Mesendoderm (in vitro differentiated cells): ENCODE results near the gene NIPBL.

Source experiments
- DNase-seq: peaks from one replicate; pipeline ENCODE4 v3.0.0; 2013
- H2AK5ac ChIP-seq: 2 replicates; pipeline ENCODE4 v1.6.1; 2013; ENCODE audit warnings: low read length, inconsistent platforms
- H2BK120ac ChIP-seq: 2 replicates; pipeline ENCODE4 v1.6.1; 2013; ENCODE audit warnings: low read depth, mild to moderate bottlenecking, low read length, moderate library complexity, mixed read lengths
- H2BK15ac ChIP-seq: replicated peaks from 2 replicates; pipeline ENCODE4 v1.6.1; 2013; ENCODE audit warnings: low read depth, mild to moderate bottlenecking, moderate library complexity
- H2BK5ac ChIP-seq: 2 replicates; pipeline ENCODE4 v1.6.1; 2013; ENCODE audit warnings: low read length, inconsistent platforms
- H3K18ac ChIP-seq: 2 replicates; pipeline ENCODE4 v1.6.1; 2013; ENCODE audit warnings: mild to moderate bottlenecking, low read length, mixed read lengths
- H3K23ac ChIP-seq: one replicate; pipeline ENCODE4 v1.6.1; 2013; ENCODE audit warnings: low read length
- H3K27ac ChIP-seq: 2 replicates; pipeline ENCODE4 v1.5.1; 2013; ENCODE audit warnings: low read depth, mild to moderate bottlenecking, inconsistent platforms, low read length, moderate library complexity
- H3K27me3 ChIP-seq: 2 replicates; pipeline ENCODE4 v1.6.1; 2013; ENCODE audit warnings: low read length, control low read depth, mild to moderate bottlenecking, inconsistent platforms; ENCODE audit not compliant: insufficient read depth, poor library complexity
- H3K36me3 ChIP-seq: 2 replicates; pipeline ENCODE4 v1.6.1; 2013; ENCODE audit warnings: low read length, inconsistent platforms; ENCODE audit not compliant: control insufficient read depth, insufficient read depth
- H3K4ac ChIP-seq: one replicate; pipeline ENCODE4 v1.6.1; 2013; ENCODE audit warnings: low read depth, mild to moderate bottlenecking, low read length, moderate library complexity
- H3K4me1 ChIP-seq: 2 replicates; pipeline ENCODE4 v1.6.1; 2013; ENCODE audit warnings: low read depth, low read length, inconsistent platforms; ENCODE audit not compliant: control insufficient read depth
- H3K4me2 ChIP-seq: 2 replicates; pipeline ENCODE4 v1.6.1; 2013; ENCODE audit warnings: low read length
- H3K4me3 ChIP-seq: 2 replicates; pipeline ENCODE4 v1.5.1; 2013; ENCODE audit warnings: mild to moderate bottlenecking, low read length
- H3K56ac ChIP-seq: one replicate; pipeline ENCODE4 v1.6.1; 2013; ENCODE audit warnings: low read length
- H3K79me1 ChIP-seq: 2 replicates; pipeline ENCODE4 v1.6.1; 2013; ENCODE audit warnings: low read length, inconsistent platforms
- H3K79me2 ChIP-seq: 2 replicates; pipeline ENCODE4 v1.6.1; 2013; ENCODE audit warnings: mild to moderate bottlenecking, low read length; ENCODE audit not compliant: control insufficient read depth, insufficient read depth
- H3K9ac ChIP-seq: 2 replicates; pipeline ENCODE4 v1.6.1; 2013; ENCODE audit warnings: low read length, inconsistent platforms
- H4K5ac ChIP-seq: one replicate; pipeline ENCODE4 v1.6.1; 2013; ENCODE audit warnings: low read length
- H4K8ac ChIP-seq: one replicate; pipeline ENCODE4 v1.6.1; 2013; ENCODE audit warnings: low read depth, mild to moderate bottlenecking, control low read depth, low read length, moderate library complexity
- WGBS: extraction: QIAGEN DNeasy Blood & Tissue Kit; methylation state at CpG from one replicate; pipeline ENCODE4 v1.1.7; 2013; ENCODE audit warnings: low lambda C conversion rate, missing lambda C conversion rate; ENCODE audit not compliant: insufficient coverage; ENCODE audit errors: extremely low coverage; 5-methylcytosine and 5-hydroxymethylcytosine counted together

The NIPBL gene

DNA sequence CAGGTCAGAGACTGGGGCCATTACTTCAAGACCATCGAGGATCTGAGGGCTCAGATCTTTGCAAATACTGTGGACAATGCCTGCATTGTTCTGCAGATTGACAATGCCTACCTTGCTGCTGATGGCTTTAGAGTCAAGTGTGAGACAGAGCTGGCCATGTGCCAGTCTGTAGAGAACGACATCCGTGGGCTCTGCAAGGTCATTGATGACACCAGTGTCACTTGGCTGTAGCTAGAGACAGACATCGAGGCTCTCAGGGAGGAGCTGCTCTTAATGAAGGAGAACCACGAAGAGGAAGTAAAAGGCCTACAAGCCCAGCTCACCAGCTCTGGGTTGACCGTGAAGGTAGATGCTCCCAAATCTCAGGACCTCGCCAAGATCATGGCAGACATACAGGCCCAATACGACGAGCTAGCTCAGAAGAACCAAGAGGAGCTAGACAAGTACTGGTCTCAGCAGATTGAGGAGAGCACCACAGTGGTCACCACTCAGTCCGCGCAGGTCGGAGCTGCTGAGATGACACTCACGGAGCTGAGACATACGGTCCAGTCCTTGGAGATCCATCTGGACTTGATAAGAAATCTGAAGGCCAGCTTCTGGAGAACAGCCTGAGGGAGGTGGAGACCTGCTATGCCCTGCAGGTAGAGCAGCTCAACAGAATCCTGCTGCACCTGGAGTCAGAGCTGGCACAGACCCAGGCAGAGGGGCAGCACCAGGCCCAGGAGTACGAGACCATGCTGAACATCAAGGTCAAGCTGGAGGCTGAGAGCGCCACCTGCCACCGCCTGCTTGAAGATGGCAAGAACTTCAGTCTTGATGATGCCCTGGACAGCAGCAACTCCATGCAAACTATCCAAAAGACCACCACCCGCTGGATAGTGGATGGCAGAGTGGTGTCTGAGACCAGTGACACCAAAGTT is 9.3 kb downstream of the NIPBL start:
- Histone ChIP-seq H4K5ac (no peak overlapping the region), H3K4me1 (no peaks in the 10 kb centered on the region)
- DNase-seq, result no peak

DNA sequence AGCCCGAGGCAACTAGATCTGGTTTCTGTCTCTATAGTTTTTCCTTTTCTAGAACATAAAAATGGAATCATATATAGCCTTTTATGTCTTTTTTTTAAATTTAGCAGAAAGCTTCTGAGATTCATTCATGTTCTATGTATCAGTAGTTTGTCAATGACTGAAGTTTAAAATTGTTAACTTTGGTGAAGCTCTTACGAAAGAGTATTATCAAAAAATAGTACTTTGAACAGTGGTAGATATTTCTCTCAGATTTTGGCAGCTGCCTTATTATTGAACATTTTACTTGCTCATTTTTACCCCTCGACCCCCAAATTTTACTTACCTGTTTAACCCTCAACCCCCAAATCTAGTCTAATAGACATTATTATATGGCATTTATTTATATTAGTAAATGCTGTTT is 10.2 kb downstream of the NIPBL start:
- H2BK5ac ChIP-seq, result no peak overlapping the region
- H4K5ac ChIP-seq, result no peak overlapping the region
- no peak overlapping the region for H2BK15ac ChIP-seq
- no peak overlapping the region for H3K9ac ChIP-seq
- no peaks in the 10 kb centered on the region for H3K27me3 ChIP-seq
- no peak overlapping the region for H2BK120ac ChIP-seq
- H4K8ac ChIP-seq, result no peak overlapping the region
- H3K79me2 ChIP-seq, result peaks cover 52% of the 10 kb centered on the region
- no peaks in the 10 kb centered on the region for H3K4me1 ChIP-seq
- no peak overlapping the region for H3K18ac ChIP-seq
- H3K4ac ChIP-seq, result no peak overlapping the region
- no peak for DNase-seq
- H3K4me2 ChIP-seq, result no peak overlapping the region
- no peaks in the 10 kb centered on the region for H3K36me3 ChIP-seq
- H2AK5ac ChIP-seq, result no peak overlapping the region
- no peak overlapping the region for H3K4me3 ChIP-seq
- peaks cover 11% of the 10 kb centered on the region for H3K79me1 ChIP-seq
- H3K27ac ChIP-seq, result no peak overlapping the region
- no CpG with 5 or more reads among the region's 3 CpGs for WGBS
- H3K56ac ChIP-seq, result no peak overlapping the region
- no peak overlapping the region for H3K23ac ChIP-seq

More for the DNA sequence above, 9.3 kb downstream of the NIPBL start:
- Histone ChIP-seq H3K79me1 (peaks cover 9% of the 10 kb centered on the region), H3K36me3 (no peaks in the 10 kb centered on the region), H3K79me2 (peaks cover 51% of the 10 kb centered on the region), H3K18ac (no peak overlapping the region), H3K4me2 (no peak overlapping the region), H3K56ac (no peak overlapping the region), H2BK5ac (no peak overlapping the region), H3K23ac (no peak overlapping the region), H3K9ac (no peak overlapping the region), H3K4ac (no peak overlapping the region), H2AK5ac (no peak overlapping the region), H2BK15ac (no peak overlapping the region), H3K27ac (no peak overlapping the region), H2BK120ac (no peak overlapping the region), H4K8ac (no peak overlapping the region), H3K4me3 (no peak overlapping the region), H3K27me3 (no peaks in the 10 kb centered on the region)
- WGBS, result no CpG with 5 or more reads among the region's 18 CpGs

DNA sequence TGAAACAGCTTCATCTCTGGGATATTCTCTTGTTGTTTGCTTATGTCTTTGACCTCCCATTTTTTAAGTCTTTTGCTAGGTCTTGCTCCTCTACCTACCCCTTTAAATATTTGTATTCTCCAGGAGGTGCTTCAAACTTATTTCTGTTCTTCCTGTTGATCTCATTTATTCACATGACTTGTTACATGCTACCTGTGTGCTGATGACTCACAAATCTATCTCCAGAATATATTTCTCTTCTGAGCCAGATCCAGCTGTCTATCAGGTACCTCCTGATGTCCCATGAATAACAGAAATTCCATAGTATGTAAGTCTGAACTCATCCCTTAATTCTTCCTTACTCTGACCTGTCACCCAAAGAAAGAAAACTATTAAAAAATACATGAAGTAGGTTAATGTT is 11.0 kb downstream of the NIPBL start:
- Histone ChIP-seq H3K4ac (no peak overlapping the region), H3K56ac (no peak overlapping the region), H3K4me1 (no peaks in the 10 kb centered on the region), H3K27me3 (no peaks in the 10 kb centered on the region), H3K79me2 (peaks cover 44% of the 10 kb centered on the region), H3K4me2 (no peak overlapping the region), H3K23ac (no peak overlapping the region), H3K18ac (no peak overlapping the region), H3K79me1 (peaks cover 11% of the 10 kb centered on the region), H3K36me3 (no peaks in the 10 kb centered on the region), H3K27ac (no peak overlapping the region), H3K4me3 (no peak overlapping the region), H4K8ac (no peak overlapping the region), H3K9ac (no peak overlapping the region), H4K5ac (no peak overlapping the region), H2BK120ac (no peak overlapping the region), H2BK15ac (no peak overlapping the region), H2BK5ac (no peak overlapping the region), H2AK5ac (no peak overlapping the region)
- no peak for DNase-seq

DNA sequence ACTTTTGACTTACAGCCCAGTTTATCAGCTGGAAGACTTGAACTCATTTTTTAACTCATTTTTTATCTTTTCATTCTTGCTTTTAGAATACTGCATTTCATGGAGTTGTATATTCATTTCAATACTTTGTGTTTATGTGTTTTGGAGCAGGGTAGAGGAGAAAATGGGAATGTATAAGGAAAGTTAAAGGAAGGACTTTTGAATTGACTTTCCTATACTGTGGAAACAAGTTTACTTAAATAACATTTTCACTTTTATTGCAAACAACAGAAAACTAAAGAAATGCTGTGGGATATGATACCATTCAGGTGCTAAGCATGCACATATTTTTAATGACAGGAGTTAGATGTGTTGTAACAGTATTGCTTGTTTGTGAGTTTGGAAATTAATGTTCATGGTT is 11.7 kb downstream of the NIPBL start:
- no peaks in the 10 kb centered on the region for H3K4me1 ChIP-seq
- no peak overlapping the region for H2BK15ac ChIP-seq
- H4K8ac ChIP-seq, result no peak overlapping the region
- H2BK5ac ChIP-seq, result no peak overlapping the region
- H4K5ac ChIP-seq, result no peak overlapping the region
- H3K36me3 ChIP-seq, result no peaks in the 10 kb centered on the region
- H2BK120ac ChIP-seq, result no peak overlapping the region
- no peak overlapping the region for H3K18ac ChIP-seq
- H2AK5ac ChIP-seq, result no peak overlapping the region
- no peak for DNase-seq
- no peak overlapping the region for H3K4ac ChIP-seq
- H3K23ac ChIP-seq, result no peak overlapping the region
- H3K79me1 ChIP-seq, result peaks cover 11% of the 10 kb centered on the region
- no peak overlapping the region for H3K9ac ChIP-seq
- no peak overlapping the region for H3K27ac ChIP-seq
- no peaks in the 10 kb centered on the region for H3K27me3 ChIP-seq
- H3K4me2 ChIP-seq, result no peak overlapping the region
- H3K79me2 ChIP-seq, result peaks cover 44% of the 10 kb centered on the region
- H3K56ac ChIP-seq, result no peak overlapping the region
- H3K4me3 ChIP-seq, result no peak overlapping the region

DNA sequence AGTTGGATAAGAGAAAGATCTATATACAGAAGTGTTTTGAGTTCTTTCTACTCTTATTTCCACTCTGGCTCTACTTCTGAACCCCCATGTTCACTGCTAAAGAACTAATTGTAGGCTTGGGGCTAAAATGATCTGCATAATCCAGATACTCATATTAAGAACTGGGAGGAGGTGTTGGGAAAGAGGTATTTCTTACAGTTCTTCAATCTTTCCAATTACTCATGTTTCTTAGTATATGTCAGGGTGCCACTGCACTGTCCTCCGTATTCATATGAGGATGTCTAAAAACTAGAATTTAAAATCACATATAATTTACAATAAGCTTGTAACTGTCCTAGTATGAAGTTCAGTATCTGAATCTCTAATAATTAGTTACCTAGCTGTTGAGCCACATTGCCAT is 12.7 kb downstream of the NIPBL start:
- H3K9ac ChIP-seq, result no peak overlapping the region
- no peak overlapping the region for H2BK5ac ChIP-seq
- no peak overlapping the region for H3K18ac ChIP-seq
- H3K56ac ChIP-seq, result no peak overlapping the region
- H2BK120ac ChIP-seq, result no peak overlapping the region
- H3K36me3 ChIP-seq, result no peaks in the 10 kb centered on the region
- no peak overlapping the region for H4K8ac ChIP-seq
- H3K4me3 ChIP-seq, result no peak overlapping the region
- no peak overlapping the region for H2AK5ac ChIP-seq
- H3K79me2 ChIP-seq, result peaks cover 41% of the 10 kb centered on the region
- no peaks in the 10 kb centered on the region for H3K4me1 ChIP-seq
- no peaks in the 10 kb centered on the region for H3K27me3 ChIP-seq
- WGBS, result no CpG with 5 or more reads among the region's 1 CpG
- no peak overlapping the region for H3K23ac ChIP-seq
- no peak for DNase-seq
- H3K27ac ChIP-seq, result no peak overlapping the region
- H3K4ac ChIP-seq, result no peak overlapping the region
- H2BK15ac ChIP-seq, result no peak overlapping the region
- no peak overlapping the region for H4K5ac ChIP-seq
- peaks cover 11% of the 10 kb centered on the region for H3K79me1 ChIP-seq
- no peak overlapping the region for H3K4me2 ChIP-seq

DNA sequence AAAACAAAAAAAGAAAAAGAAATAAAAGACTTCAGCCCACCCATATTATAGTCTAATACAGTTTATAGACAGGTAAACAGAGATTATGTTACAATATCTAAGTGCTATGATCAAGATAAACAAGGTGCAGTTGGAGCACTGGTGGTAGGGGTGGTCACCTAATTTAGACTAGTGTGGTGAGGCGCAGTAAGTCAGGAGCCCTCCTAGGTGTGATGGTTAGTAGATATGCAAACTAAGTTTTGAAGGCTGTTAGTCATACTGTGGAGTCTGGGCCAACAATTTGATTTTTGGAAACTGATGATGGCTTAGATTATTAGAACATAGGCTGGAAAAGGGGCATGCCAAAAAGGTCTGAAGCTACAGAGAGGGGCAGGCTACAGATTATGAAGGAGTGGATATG is 14.7 kb downstream of the NIPBL start:
- H3K27ac ChIP-seq, result no peak overlapping the region
- no peak overlapping the region for H3K4me2 ChIP-seq
- no peaks in the 10 kb centered on the region for H3K36me3 ChIP-seq
- no peak overlapping the region for H3K23ac ChIP-seq
- DNase-seq, result no peak
- H3K27me3 ChIP-seq, result no peaks in the 10 kb centered on the region
- no peak overlapping the region for H2BK5ac ChIP-seq
- H3K4ac ChIP-seq, result no peak overlapping the region
- no peak overlapping the region for H2BK120ac ChIP-seq
- H3K9ac ChIP-seq, result no peak overlapping the region
- no peak overlapping the region for H2AK5ac ChIP-seq
- H3K18ac ChIP-seq, result no peak overlapping the region
- WGBS, result no CpG with 5 or more reads among the region's 1 CpG
- H3K79me1 ChIP-seq, result peaks cover 5% of the 10 kb centered on the region
- no peak overlapping the region for H4K5ac ChIP-seq
- no peak overlapping the region for H3K4me3 ChIP-seq
- H4K8ac ChIP-seq, result no peak overlapping the region
- H3K79me2 ChIP-seq, result peaks cover 40% of the 10 kb centered on the region
- no peak overlapping the region for H3K56ac ChIP-seq
- no peak overlapping the region for H2BK15ac ChIP-seq
- no peaks in the 10 kb centered on the region for H3K4me1 ChIP-seq
